Measurements from ENCODE around the gene GRID2.

DNA sequence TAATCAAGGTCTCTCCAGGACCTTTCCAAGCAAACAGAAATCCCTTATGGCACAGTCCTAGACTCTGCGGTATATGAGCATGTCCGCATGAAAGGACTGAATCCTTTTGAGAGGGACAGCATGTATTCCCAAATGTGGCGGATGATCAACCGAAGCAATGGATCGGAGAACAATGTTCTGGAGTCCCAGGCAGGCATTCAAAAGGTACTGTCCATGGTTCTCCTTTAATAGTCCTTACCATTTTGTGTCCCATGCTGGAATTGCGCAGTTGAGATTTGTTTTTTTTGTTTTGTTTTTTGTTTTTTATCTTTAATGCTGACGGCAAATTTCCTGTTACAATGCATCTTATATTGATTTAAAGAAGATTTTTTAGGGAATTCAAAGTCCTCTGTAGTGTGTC is 1211.4 kb downstream of the GRID2 start:
- TF ChIP-seq PRDM15 (CRISPR knock-in tag; IDR thresholded peaks at IDR 0.05) (no peak), PKNOX1 (IDR thresholded peaks at IDR 0.05) (no peak), ASH2L (IDR thresholded peaks at IDR 0.05; ENCODE audit: borderline replicate concordance, low read depth) (no peak), MYB (IDR thresholded peaks at IDR 0.05; ENCODE audit: borderline replicate concordance, low read depth, low read length) (no peak)

Measured in GM12878 (cell line).